ENCODE measurements around the gene BOD1L1.
A peak's percentile ranks its signal among the peaks of the same experiment; 100 is the strongest.

BOD1L1 gene

GRCh38 chr4:13627606-13628311 lies at the start of gene BOD1L1:
Gene BOD1L1, minus strand, starts transcription at chr4:13627725. Its CDS starts 138 bp downstream, at chr4:13627587.
- DNase-seq (ENCODE audit: low read depth in 1 of 2, low spot score in 1 of 2): peak; percentile 57 to 72

GRCh38 chr4:13674971-13675370 lies 47.4 kb upstream of the BOD1L1 start:
- no peak for DNase-seq (ENCODE audit: low read depth in 1 of 2, low spot score in 1 of 2)

GRCh38 chr4:13673167-13673566 lies 45.6 kb upstream of the BOD1L1 start:
- no peak for DNase-seq (ENCODE audit: low read depth in 1 of 2, low spot score in 1 of 2)

GRCh38 chr4:13670456-13671160 lies 43.1 kb upstream of the BOD1L1 start:
- no peak for DNase-seq (ENCODE audit: low read depth in 1 of 2, low spot score in 1 of 2)

- no peak for DNase-seq (ENCODE audit: low read depth in 1 of 2, low spot score in 1 of 2)
Measured at GRCh38 chr4:13665701-13666660, 38.5 kb upstream of the BOD1L1 start.

- DNase-seq (ENCODE audit: low read depth in 1 of 2, low spot score in 1 of 2): no peak
Measured at GRCh38 chr4:13659341-13660070, 32.0 kb upstream of the BOD1L1 start.

- peak; percentile 33 to 55 for DNase-seq (ENCODE audit: low read depth in 1 of 2, low spot score in 1 of 2)
Measured at GRCh38 chr4:13656569-13657405, 29.3 kb upstream of the BOD1L1 start.

GRCh38 chr4:13654162-13654797 lies 26.8 kb upstream of the BOD1L1 start:
- DNase-seq (ENCODE audit: low read depth in 1 of 2, low spot score in 1 of 2): peak; percentile 49 to 72

- DNase-seq (ENCODE audit: low read depth in 1 of 2, low spot score in 1 of 2): no peak
Measured at GRCh38 chr4:13653766-13654161, 26.2 kb upstream of the BOD1L1 start.

- no peak for DNase-seq (ENCODE audit: low read depth in 1 of 2, low spot score in 1 of 2)
Measured at GRCh38 chr4:13647031-13647430, 19.5 kb upstream of the BOD1L1 start.

GRCh38 chr4:13645075-13645474 lies 17.6 kb upstream of the BOD1L1 start:
- DNase-seq (ENCODE audit: low read depth in 1 of 2, low spot score in 1 of 2): no peak

- no peak for DNase-seq (ENCODE audit: low read depth in 1 of 2, low spot score in 1 of 2)
Measured at GRCh38 chr4:13642170-13642950, 14.8 kb upstream of the BOD1L1 start.

GRCh38 chr4:13641084-13641483 lies 13.6 kb upstream of the BOD1L1 start:
- DNase-seq (ENCODE audit: low read depth in 1 of 2, low spot score in 1 of 2): no peak

- no peak for DNase-seq (ENCODE audit: low read depth in 1 of 2, low spot score in 1 of 2)
Measured at GRCh38 chr4:13640149-13640940, 12.8 kb upstream of the BOD1L1 start.

GRCh38 chr4:13635286-13635799 lies 7.8 kb upstream of the BOD1L1 start:
- DNase-seq (ENCODE audit: low read depth in 1 of 2, low spot score in 1 of 2): no peak

- DNase-seq (ENCODE audit: low read depth in 1 of 2, low spot score in 1 of 2): no peak
Measured at GRCh38 chr4:13633671-13634070, 6.1 kb upstream of the BOD1L1 start.

- no peak for DNase-seq (ENCODE audit: low read depth in 1 of 2, low spot score in 1 of 2)
Measured at GRCh38 chr4:13627178-13627605, 333 bp downstream of the BOD1L1 start.

Data from activated CD4-positive, alpha-beta T cell treated with anti-CD3 and anti-CD28 coated beads, Interleukin-2, amount 50 U/mL, for 24 hours (primary cell).